HG03460 (cell line): ENCODE data around the gene ZNF335.

ENCODE experiments used
- ATAC-seq: cut with Tn5 transposase; IDR thresholded peaks from one replicate; pipeline ENCODE4 v1.9.1; 2021; ENCODE audit not compliant: unreplicated experiment

The ZNF335 gene

DNA sequence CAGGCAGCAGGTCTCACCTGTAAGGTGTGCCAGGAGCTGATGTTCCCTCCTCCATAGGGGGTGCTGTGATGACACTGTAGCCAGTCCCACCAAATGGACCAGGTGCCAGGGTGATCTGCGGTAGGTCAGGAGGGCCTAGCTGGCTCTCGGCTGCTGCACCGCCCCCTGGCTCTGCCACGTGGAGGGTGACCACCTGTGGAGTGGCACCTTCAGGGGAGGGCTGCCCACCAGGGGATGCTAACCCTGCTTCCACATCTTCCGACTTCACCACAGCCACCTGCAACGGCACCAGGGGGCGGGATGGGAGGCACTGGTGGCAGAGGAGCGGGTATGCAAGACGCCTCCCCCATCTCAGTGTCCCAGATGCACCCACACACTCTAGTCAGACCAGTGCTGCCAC is 18.3 kb downstream of the ZNF335 start:
- ATAC-seq: no peak

GRCh38 chr20:45952861-45953260 is 19.1 kb downstream of the ZNF335 start:
- no peak for ATAC-seq

DNA sequence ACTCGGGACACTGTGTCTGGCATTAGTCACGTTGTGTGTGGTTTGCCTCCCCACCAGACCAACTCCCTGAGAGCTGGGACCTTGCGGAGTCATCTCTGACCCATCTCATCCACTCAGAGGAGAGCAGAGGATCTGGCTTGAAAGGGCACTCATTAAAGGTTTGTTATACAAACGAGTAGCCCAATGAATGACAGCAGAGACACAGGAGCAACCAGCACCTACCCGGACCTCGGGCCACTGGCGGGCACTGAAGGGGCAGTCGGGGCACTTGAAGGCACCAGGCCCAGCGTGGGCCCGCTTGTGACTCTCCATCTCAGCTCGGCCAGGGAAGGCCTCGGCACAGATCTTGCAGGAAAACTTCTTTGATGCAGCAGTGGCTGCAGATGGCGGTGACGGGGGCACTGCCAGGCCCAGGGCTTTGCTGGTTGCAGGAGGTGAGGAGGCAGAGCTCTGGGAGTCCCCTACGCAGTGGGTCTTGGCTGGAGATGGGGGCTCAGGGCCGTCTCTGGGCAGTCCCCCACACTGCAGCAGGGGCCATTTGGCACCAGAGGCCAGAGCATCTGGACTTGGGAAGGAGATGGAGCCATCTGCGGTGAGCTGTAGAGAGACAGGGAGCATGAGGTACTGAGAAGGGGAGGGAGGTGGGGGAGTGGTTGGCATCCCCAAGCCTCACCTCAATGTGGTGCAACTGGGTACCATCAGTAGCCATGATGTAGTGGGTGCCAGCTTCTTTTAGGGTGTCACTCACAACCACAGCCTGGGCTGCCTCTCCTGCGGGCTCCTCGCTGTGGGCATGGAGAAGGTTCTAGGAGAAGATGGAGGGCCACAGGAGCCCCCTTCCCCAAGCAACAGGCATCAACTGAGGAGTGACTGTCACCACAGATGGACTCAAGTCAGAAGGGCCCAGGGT is 19.8 kb downstream of the ZNF335 start:
- no peak for ATAC-seq

DNA sequence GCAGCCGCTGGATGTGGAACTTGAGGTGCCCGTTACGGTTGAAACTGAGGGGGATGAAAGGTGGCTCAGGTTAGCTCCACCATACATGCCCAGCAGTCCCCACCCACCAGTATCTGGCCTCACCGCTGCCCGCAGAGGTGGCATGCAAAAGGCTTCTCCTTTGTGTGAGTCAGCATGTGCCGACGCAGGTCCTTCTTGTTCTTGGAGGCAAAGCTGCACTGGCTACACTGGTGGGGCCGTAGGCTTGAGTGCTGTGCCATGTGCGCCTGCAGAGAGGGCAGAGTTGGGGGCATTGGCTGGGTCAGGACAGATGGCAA is 21.7 kb downstream of the ZNF335 start:
- ATAC-seq: no peak

DNA sequence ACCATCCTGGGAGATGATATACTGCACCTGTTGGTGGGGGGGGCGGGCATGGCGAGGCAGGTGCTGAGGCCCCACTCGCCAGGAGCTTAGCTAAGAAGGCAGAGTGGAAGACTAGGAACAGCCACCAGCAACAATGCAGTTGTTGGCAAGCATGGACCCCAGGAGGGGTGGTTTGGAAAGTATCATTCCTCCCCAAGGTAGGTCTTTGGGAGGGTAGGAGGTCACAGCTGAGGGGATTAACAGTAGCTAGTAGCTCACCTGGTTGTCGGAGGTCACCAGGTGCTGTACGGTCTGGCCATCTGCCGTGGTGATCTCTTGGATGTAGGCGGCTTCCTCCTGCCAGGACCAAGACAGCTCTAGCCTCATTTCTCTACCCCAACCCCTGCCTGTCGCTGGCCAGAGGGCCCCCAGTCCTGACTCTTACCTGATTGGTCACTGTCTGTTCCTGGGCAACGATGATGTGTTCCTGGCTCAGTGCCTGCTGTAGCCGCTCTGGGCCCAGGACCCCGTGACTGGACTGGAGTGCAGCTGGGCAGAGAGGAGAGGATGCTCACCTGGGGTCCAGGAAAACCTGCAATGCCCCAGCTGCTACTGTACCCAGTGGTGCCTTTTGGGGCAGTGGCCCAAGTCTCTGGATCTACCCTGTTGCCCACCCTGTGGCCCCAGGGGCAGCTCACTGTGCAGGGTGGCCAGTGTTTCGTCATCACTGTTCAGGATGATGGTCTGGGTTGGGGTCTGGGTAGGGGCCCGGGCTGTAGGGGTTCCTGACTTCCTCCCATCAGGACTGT is 22.3 kb downstream of the ZNF335 start:
- no peak for ATAC-seq

- no peak for ATAC-seq
Observed at GRCh38 chr20:45948742-45949541, 23.1 kb downstream of the ZNF335 start.

GRCh38 chr20:45948261-45948733 is 23.7 kb downstream of the ZNF335 start:
- no peak for ATAC-seq

DNA sequence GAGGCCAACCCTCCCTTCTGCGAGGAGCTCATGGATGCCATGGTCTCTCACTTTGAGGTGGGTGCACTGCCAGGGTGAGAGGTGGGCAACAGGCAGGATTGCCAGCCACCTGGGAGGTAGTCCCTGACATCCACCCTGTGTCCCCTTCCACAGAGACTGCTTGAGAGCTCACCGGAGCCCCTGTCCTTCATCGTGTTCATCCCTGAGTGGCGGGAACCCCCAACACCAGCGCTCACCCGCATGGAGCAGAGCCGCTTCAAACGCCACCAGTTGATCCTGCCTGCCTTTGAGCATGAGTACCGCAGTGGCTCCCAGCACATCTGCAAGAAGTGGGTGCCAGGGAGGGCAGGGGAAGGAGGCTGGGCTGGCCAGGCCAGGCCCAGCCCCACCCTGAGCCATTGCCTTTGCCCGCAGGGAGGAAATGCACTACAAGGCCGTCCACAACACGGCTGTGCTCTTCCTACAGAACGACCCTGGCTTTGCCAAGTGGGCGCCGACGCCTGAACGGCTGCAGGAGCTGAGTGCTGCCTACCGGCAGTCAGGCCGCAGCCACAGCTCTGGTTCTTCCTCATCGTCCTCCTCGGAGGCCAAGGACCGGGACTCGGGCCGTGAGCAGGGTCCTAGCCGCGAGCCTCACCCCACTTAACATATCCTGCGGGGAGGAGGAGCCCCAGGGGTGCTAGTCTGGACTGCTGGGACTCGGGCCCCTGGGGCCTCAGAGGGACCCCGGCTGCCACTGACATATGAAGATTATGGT is 24.7 kb downstream of the ZNF335 start:
- no peak for ATAC-seq

GRCh38 chr20:45946149-45946970 is 25.6 kb downstream of the ZNF335 start:
- no peak for ATAC-seq

GRCh38 chr20:45945678-45946148 is 26.3 kb downstream of the ZNF335 start:
- ATAC-seq: no peak

- no peak for ATAC-seq
Observed at GRCh38 chr20:45944965-45945677, 26.9 kb downstream of the ZNF335 start.

- ATAC-seq: no peak
Observed at GRCh38 chr20:45944151-45944964, 27.6 kb downstream of the ZNF335 start.

DNA sequence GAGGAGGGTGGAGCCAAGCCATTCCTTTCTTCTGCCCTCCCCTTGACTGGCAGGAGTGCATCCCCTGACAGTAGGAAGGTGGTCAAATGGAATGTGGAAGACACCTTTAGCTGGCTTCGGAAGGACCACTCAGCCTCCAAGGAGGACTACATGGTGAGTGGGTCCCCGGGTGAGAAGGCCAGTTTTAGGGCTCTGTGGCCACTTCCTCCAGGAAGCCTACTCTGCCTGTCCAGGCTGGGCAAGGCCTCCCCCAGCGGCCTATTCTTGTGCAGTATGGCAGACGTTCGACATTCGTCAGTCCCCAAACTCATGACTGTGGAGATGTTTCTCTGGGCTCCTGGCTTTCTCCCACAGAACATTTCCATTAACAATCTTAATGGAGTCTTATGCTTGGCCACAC is 28.4 kb downstream of the ZNF335 start:
- no peak for ATAC-seq

GRCh38 chr20:45940469-45940868 is 31.5 kb downstream of the ZNF335 start:
- ATAC-seq: no peak

DNA sequence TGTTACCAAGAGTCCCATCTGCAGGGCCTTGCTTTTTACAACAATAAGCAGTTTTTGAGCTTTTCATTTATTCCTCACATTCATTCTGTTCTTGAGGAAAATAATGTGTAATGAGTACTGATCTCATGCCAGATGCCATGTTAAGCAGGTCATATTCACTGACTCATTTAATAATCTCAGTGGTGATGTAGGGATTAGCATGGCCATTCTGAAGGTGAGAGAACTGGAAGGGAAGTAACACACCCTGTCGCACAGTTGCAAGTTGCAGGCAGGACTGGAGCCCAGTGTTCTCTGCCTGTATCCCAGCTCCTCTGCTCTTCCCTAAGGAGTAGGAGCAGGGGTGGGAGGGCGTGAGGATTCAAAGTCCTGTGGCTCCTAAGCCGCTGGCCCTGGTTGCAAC is 31.9 kb downstream of the ZNF335 start:
- no peak for ATAC-seq

DNA sequence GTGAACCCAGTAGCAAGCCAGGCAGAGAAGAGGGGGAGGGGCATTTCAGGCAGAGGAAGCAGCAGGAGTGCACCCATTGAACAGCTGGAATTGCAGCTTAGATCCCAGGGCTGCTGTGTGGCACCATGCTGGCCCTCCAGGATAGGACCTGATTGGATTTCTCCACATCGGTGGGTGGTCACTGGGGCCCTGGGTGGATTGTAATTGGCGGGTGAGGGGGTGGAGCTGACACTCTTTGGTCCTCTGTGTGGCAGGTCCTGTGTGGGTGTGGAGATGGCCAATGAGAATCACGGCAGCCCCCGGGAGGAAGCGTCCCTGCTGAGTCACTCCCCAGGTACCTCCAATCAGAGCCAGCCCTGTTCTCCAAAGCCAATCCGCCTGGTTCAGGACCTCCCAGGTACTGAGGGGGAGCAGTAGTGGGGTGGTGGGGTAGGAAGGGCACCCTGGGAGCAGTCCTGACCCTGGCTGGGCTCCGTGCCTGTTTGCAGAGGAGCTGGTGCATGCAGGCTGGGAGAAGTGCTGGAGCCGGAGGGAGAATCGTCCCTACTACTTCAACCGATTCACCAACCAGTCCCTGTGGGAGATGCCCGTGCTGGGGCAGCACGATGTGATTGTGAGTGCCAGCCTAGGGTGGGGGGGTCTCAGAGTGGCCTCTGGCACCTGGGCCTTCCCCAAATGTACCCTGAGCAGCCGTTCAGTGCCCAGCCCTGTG is 33.1 kb downstream of the ZNF335 start:
- no peak for ATAC-seq

GRCh38 chr20:45937765-45938164 is 34.2 kb downstream of the ZNF335 start:
- ATAC-seq: no peak
